Kidney tubule cell (primary cell): ENCODE data around the gene GRM8.

Experiments
- DNase-seq: peaks from one replicate; pipeline ENCODE4 v3.0.0-alpha.2; 2018; ENCODE audit warnings: low spot score

Gene GRM8

DNA sequence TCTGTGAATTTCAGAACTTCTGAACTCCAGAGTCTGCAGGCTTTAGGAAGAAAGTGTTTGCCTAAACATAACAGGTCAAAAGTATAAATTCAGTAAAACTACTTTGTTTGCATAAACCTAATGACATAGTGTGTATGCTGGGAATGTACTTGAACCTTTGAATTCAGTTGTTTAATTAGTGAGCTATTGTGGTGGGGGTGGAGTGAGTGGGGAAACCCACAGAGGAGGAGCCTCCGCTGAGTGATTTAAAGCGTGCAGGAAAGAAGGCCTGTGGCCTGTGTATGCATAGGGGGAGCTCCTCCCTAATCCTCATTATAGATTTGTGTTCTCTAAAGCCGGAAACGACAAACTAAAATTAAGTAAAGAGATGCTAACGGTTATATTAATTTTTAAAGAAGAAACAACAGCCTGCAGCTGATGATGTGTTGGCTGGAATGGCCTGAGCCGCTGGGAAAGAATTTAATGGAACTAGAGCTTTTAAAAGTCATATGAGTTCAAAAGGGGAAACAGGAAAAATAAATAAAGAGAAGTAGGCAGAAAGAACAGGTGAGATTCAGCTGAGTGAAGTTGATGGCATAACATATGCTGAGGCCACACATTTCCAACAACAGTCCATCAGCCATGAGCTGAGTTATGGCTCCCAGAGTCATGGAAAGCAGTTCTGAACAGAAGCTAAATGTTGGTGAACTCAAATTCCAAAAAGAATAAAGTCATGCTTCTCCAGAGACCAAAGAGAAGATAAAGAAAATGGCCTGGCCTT, 595.0 kb downstream of the GRM8 start:
- peak; percentile 13 for DNase-seq

DNA sequence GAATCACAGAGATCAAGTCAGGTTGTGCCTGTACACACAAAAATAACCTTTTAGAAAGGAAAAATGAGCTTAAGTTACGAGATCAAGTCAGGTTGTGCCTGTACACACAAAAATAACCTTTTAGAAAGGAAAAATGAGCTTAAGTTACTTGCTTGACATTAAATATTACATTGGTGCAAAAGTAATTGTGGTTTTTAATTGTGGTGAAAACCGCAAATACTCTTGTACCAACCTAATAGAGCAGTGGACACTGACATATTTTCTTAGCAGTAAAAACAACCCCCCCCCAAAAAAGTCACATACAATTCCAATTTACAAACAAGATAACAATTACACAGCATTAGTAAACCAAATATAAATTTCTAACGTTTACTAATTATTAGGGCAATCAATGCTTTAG, 595.6 kb downstream of the GRM8 start:
- DNase-seq = no peak

DNA sequence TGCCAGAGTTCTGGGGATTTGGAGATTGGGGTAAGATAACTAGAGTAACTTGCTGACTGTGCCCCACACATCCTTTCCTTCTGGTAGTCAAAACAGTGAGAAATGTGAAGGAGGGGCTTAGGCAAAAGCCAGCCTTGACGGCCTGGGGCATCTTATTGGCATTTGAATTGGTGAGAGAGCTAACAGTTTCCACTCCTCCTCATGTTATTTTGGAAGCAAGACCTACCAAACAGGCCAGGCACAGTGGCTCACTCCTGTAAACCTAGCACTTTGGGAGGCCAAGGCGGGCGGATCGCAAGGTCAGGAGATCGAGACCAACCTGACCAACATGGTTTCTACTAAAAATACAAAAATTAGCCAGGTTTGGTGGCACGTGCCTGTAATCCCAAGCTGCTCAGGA, 596.6 kb downstream of the GRM8 start:
- no peak for DNase-seq

DNA sequence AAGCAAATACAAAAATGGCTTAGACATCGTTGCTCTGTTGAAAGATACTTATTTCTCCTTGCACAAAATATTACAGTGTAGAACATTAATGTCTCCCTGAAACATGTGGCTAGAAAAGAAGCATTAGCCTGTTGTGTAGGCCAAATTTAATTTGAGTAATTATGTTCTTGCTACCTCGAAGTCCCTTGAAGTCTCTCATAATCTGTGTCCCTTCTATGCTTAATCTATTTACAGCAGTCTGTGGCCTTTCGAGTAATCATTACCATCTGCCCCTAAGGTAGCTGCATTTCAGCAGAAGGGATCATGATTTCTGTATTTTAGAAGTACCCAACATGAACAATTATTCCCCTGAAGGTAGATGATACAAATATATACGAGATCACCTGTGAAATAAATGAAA, 615.2 kb downstream of the GRM8 start:
- DNase-seq = no peak

DNA sequence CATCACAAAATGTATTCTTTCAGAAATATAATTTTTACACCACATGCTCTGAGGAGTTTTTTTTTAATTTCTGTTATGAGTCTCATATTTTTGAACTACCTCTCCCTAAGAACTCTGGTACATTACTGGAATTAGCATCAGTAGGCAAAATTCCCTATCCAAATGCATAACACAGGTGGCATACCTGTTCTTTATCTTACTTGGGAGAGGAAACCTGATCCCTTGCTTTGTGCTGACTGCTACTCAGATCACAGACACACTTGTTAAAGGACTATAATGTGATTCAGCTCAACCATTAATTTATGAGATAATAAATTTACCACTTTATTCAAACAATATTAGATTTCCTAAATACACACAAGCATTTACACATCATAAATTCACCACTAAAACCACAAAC, 617.2 kb downstream of the GRM8 start:
- DNase-seq = no peak

DNA sequence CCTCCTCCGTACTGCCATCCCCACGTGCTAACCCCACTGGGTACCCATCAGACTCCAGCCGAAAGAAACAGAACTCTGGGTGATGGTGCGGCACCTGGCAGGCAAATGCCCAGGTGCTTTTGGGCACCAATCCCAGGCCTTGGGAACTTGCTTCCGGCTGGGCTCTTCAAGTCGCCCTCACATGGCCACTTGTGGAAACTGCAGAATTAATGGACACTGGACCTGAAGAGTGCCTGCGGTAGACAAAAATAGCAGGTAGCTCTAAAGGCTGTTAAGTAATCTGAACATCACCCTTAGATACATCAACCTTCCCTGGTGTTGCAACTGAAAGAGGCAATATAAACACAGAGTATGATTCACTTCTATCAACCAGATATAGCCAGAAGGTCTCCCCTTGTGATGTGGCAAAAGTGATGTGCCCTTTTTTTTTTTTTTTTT, 644.4 kb downstream of the GRM8 start:
- peak; percentile 51 for DNase-seq

DNA sequence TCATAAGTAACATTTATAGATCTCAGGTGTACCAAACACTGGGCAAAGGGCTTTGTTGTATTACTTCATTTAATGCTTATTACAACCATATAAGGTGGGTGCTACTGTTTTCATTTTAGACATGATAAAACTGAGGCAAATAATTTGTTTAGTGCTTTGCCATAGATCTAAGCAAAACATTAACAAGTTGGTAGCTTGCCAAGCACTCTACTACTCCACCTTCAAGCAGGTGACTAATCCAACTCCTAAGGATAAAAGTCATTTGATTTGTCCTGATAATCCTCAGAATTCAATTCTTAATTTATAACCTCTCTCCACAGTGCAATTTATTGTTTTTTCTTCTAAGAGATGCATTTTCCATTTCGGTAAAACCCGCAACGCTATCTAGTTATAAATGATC, 646.4 kb downstream of the GRM8 start:
- DNase-seq = peak; percentile 60

DNA sequence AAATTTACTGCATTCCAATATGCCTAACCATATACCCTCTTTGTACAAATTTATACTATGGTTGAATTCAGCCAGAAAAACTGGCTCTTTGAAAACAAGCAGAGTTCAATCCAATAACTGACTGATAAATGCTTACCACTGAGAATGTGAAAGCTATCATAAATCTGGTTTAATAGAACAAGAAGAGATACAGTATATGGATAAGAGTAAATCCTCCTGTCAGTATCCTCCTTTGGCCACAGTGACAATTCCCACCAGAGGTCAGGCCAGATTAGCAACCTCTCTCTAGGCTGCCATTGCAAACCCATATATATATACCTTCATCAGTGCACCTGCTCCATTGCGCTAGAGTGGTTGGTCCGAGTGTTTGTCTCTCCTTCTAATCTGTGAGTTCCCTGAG, 647.2 kb downstream of the GRM8 start:
- DNase-seq = no peak

DNA sequence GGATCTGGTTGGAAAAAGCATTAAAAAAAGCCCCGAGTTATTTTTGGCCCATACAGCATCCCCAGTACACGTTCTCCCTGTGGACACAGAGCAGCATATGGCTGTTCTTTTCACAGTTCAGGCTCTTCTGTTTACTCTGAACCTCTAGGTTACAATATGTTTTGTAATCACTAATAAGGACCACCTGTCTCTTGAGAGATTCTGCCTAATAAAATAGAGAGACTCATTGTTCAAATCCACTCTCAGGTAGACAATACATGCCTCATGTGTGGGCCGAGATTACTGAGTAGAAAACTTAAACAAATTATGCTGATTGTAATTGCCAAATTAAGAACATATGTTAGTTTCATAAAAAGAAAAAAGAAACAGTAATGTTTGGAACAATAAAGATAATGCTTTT, 647.7 kb downstream of the GRM8 start:
- no peak for DNase-seq

DNA sequence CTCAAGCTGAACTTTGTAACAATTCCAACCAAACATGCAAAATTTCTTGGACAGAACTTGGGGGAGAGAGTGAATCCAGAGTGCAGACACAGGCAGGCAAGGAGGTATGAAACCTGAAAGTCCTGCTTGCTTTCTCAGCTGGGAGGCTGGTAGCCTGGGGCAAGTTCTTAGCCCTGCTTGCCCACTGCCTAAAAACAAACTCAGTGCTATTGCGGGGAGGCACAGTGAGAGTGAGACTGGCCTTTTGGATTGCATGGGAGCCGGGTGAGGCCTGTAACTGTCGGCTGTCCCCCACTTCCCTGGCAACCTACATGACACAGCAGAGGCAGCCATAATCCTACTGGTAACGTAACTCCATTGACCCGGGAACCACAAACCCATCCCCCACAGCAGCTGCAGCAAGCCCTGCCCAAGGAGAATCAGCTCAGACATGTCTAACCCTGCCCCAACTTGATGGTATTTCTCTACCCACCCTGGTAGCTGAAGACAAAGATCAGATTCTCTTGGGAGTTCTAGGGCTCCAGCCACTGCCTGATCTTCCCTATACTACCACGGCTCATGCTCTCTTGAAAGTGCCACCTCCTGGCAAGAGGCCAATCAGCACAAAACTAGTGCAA, 663.6 kb downstream of the GRM8 start:
- DNase-seq = no peak

DNA sequence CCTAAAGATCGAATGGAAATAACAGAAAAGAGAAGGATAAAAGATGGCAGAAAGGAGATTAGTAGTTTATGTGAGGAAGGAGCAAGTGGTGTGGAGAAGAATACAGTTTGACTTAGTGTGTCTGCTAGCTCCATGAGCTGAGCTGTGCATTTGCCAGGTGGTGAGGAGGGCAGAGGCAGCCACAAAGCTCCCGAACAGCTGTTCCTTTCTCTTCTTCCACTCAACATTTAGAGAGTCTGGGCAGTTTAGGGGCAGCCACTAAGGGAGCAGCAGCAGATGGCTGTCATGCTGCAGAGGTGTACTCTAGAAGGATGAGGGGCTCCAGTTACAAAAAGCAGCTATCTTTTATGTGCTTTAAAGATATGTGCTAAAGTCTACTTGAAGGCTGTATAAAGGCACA, 674.4 kb downstream of the GRM8 start:
- DNase-seq = no peak

DNA sequence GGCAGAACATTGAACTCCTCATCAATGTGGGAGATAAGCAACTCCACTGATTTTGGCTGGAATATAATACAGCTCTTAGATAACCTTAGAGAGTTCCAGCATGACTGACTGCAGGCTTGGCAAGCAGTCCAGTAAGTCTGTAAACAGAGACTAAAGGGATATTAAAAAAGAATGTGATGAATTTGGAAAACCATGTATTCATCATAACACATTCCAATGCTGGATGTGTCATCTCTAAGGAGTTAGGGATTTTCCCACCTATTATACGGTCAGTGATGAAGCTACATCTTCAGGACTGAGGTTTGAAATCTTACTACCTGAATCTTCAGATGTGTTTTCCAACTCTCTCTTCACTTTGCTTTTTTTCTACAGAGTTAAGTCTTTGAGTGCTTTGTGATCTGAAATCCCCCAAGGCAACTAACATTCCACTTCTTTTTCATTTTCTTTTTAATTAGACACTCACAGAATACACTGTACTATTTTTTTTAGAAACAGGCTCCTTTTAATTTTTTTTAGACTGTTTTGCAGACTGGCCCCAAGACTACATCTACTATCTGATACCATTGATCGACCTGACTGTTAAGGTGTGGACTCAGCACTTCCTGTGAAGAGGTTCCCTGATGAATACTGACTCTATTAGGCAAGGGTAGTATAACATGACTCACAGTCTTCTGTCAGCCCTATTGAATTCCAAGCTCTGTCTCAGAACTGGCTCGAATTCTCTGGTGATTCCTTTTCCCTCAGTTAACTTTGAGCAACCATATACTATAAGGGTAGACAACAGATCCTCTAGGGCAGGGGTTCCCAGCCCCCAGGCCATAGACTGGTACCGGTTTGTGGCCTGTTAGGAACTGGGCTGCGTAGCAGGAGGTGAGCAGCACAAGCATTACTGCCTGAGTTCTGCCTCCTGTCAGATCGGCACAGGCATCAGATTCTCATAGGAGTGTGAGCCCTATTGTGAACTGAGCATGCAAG, 678.2 kb downstream of the GRM8 start:
- peak; percentile 94 for DNase-seq

DNA sequence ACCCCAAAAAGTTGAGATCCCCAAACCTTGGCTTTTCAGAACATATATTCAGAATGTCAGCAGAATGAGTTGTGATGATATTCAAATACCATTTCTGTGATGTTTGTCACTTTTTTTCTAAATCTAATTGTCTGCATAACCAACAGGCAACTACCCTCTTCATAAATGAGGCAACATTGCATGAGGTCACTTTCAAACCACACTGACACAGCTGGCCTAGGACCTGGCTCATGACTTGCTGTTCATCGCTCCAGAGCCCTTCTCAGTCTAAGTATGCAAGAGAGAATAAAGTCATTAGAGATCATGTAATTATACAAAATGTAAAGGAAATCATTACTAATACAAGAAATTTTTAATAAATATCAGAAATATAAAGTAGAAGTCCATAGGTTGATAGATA, 681.9 kb downstream of the GRM8 start:
- peak; percentile 60 for DNase-seq

DNA sequence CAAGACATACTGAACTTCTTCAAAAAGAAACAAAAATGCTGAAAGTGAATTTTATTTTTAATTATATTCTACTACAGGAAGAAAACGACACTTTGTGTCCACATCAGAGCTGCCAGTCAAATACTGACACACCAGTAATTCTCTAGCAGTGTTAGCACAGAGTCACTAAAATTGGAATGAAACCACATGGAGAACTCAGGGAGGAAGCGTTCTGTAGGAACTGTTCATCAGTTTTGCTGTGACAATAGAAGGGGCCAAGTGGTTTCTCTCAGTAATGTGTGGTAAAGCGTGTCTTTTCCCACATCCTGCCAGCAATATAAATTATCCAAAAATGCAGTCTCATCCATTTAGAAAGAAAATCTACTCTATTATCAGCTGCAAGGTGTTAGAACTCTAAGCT, 683.3 kb downstream of the GRM8 start:
- DNase-seq = peak; percentile 72

DNA sequence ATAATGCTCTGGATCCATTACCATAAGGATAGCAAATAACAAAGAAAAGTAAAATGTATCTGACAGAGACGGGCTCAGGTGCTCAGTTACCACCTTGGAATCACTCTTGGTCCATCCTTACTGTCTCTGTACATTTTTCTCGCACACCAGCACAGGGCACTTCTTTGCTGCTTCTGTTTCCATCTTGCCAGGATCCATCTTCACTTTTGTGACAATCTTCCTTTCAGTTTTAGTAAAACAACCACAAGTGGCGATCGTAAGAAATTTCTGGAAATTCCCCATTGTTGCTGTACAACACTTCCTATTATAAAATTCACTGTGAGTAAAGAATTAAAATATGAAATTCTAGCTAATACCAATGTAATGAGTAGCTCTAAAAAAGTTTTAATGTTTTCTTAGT, 695.5 kb downstream of the GRM8 start:
- DNase-seq = no peak

DNA sequence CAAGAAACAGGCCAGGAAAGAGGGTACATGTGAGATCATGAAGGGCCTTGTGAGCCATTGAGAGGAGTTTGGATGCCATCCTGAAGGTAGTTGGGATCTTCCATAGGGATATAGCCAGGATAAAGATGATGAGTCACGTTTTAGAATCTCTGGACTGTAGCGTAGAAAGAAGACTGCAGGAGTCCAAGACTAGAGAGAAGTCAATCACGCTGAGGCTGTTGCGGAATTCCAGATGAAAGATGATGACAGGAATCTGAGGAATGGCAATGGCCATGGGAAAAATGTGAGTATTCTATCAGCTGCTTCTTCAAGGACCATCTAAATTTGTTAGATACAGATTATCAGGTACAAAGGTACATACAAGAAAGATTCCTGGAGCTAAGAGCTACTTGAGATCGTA, 711.3 kb downstream of the GRM8 start:
- peak; percentile 13 for DNase-seq

DNA sequence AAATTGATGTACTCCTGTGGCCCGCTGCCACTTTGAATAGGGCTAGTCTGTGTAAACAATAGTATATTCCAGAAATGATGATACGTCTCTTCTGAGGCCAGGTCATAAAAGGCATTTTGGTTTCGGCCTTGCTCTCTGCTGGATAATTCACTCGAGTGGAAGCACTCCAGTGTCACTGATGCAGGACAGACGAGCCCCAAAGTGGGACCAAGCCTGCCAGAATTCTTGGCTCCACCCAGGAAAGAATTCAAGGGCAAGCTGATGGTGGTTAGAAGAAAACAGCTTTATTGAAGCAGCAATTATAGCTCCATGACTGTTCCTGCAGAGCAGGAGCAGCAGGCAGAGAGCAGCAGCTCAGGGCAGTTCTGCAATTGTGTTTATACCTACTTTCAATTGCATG, 717.6 kb downstream of the GRM8 start:
- DNase-seq = no peak

DNA sequence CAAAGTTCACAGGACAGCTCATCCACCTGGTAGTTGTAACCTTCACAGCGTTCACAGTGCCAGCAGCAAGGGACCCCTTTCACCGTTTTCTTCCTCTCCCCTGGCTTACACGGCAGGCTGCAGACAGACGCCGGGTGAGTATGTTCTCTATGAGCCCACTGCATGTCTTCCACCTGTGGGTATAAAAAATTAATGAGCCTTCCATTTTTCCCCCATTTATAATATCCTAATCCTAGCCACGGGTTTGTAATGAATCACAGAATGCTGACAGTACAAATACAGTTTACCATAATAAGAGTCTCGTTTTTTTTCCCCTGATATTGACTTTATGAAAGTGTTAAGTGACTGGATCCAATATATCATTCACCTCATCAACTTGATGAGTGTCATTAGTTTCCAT, 719.0 kb downstream of the GRM8 start:
- DNase-seq = no peak

DNA sequence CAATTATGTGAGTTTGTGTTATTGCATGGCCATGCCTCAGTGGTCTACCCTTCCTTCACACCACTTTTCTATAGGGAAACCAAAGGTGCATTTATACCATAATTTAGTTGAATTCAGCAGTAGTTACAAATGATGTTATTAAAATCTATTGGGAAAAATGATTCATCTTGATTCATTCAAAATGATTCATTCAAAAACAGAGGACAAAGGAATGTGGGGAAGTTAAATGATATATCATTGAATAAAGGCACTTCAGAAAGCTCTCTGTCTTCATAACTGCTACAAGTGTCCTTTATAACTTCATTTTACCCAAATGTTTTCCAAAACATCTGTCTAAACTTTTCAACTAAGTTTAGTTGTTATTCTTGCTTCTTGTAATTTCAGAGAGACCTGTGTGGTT, 722.9 kb downstream of the GRM8 start:
- DNase-seq = peak; percentile 12

DNA sequence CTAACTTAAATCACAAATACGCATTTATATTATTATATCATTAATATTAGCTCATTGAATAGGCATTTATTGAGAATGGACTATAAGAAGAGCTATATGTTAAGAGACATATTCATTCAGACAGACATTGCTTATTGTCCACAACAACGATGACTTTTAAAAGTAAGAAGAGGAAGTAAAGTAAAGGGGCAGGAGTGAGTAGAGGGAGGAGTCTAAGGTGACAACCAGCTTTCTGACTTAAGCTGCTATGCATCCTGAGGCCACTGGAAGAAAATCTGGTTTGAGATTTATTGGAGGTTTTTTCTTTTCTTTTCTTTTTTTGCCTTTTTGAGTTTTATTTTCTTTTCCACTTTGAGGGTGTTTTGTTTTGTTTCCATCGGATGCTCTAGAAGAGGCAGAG, 723.5 kb downstream of the GRM8 start:
- no peak for DNase-seq

DNA sequence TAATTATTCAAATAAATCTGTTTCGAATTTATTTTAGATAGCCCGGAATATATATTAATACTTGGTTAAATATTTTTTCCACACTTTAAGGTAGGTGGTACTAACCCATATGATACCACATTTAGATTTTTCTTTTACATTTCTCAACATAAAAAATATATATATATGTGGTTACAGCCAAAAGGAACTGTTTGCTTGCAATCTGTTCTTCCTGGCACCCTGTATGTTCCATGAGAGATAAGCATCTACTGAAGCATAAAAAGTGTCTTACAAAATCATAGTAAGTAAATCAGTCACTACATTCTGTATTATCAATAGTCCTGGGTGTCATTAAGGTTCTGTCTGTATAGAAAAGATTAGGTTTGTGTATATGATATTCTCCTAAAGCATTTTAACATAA, 726.8 kb downstream of the GRM8 start:
- DNase-seq = no peak

DNA sequence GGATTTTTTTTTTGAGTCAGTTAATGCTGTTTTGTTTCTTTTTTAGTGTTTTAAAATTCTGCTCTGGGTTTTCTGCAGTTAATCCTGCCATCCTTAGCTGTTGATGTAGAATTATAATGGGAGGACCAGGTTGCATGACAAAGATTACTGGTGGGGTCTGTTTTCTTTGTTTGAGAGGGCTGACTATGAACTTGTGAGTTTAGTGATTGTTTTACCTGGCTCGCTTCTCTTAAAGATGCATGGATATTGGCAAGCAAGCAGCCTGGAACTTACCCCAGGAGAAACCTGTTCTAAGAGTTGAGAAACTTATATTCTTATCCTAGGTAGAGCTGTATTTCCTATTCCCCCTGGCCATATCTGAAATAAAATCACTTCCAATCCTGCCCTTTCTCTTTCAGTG, 727.8 kb downstream of the GRM8 start:
- no peak for DNase-seq

DNA sequence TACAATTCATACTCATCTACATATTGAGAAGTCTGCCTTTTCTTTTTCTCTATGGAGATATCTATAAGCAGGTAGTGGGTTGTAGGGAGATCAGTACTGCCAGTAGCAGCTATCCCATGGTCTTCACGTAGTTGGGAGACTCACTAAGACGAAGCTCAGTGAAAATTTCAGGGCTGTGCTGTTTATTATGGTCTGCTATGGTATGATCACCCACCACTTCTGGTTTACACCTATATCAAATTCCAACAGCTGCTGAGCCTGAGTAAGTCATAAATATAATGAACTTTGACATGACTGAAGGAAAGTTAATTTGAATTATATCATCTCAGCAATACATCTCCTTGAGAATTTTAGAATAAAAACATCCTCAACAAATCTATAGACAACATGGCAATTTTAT, 741.7 kb downstream of the GRM8 start:
- no peak for DNase-seq
